Activated T-helper 1 cell treated with anti-CD3 and anti-CD28 coated beads, Interleukin-2, amount 50 U/mL, for 16 hours (primary cell): ENCODE data around the gene FLRT1.

Source experiments
- DNase-seq, 2 donors: peaks; one replicate each; pipeline ENCODE4 v3.0.0-alpha.2; 2020; ENCODE audit warnings: low read depth in 1 of 2, low spot score in 1 of 2

The FLRT1 gene

GRCh38 chr11:64084146-64084950 lies 48.6 kb downstream of the FLRT1 start:
- no peak for DNase-seq

GRCh38 chr11:64084951-64085710 lies 49.4 kb downstream of the FLRT1 start:
- DNase-seq: no peak
